Heart left ventricle (tissue), 16 donors: ENCODE data around the gene ADGRE1. TPM values are rescaled to one million over a fixed set of nuclear protein-coding genes. Genes with fewer than 3 reads are reported as not detected.

Experiments
- ATAC-seq, 4 donors: fragments of 200-7000 bp; cut with Tn5 transposase; one replicate each; pipeline ENCODE4 v1.9.1; 2020 to 2022; ENCODE audit warnings: moderate library complexity in 4 of 4, mild to moderate bottlenecking in 3 of 4, moderate number of reproducible peaks in 1 of 4
- DNase-seq, 5 donors: peaks; one replicate each; pipeline ENCODE4 v3.0.0-alpha.2; 2020
- H3K27ac ChIP-seq, 12 donors: fragments of 200-600 bp; sonication (generic) in 4 of 12; one replicate each; pipeline versions ENCODE4 v1.5.0 to v1.8.0; 2016 to 2022; ENCODE audit warnings: mild to moderate bottlenecking in 2 of 12
- H3K27me3 ChIP-seq, 9 donors: fragments of 200-600 bp; sonication (generic) in 2 of 9; one replicate each; pipeline versions ENCODE4 v1.5.1 to v1.8.0; 2016 to 2022; ENCODE audit warnings: mild to moderate bottlenecking in 3 of 9
- H3K36me3 ChIP-seq, 9 donors: fragments of 200-600 bp; sonication (generic) in 2 of 9; one replicate each; pipeline versions ENCODE4 v1.5.0 to v1.8.0; 2018 to 2022; ENCODE audit warnings: mild to moderate bottlenecking in 2 of 9
- H3K4me1 ChIP-seq, 12 donors: fragments of 200-600 bp; sonication (generic) in 4 of 12; one replicate each; pipeline versions ENCODE4 v1.5.0 to v1.8.0; 2016 to 2022; ENCODE audit warnings: mild to moderate bottlenecking in 3 of 12
- H3K4me3 ChIP-seq, 12 donors: fragments of 200-600 bp; sonication (generic) in 4 of 12; one replicate each; pipeline versions ENCODE4 v1.5.0 to v1.8.0; 2017 to 2022; ENCODE audit warnings: mild to moderate bottlenecking in 9 of 12, moderate library complexity in 4 of 12
- H3K9me3 ChIP-seq, 12 donors: fragments of 200-600 bp; sonication (generic) in 4 of 12; one replicate each; pipeline versions ENCODE4 v1.5.0 to v1.8.0; 2016 to 2022; ENCODE audit warnings: mild to moderate bottlenecking in 1 of 12
- POLR2A ChIP-seq, 2 donors: fragments of 450-650 bp; IDR thresholded peaks; one replicate each; pipeline ENCODE4 v1.6.1; 2017; ENCODE audit warnings: antibody characterized with exemption in 2 of 2, mild to moderate bottlenecking in 2 of 2, moderate library complexity in 2 of 2
- WGBS, 4 donors: extraction: QIAGEN DNeasy Blood & Tissue Kit in 2 of 4; methylation state at CpG; one replicate each; pipeline versions ENCODE4 v1.1.5 to v1.1.7; 2013 to 2018; 5-methylcytosine and 5-hydroxymethylcytosine counted together
- intact Hi-C, 10 donors: fragments of 100-400 bp; cut with DNase I; formaldehyde crosslinking; loops; one replicate each; pipeline versions ENCODE4 v1.11.1 to v1.14.2; 2022
- polyA plus RNA-seq, 2 donors: library from polyadenylated mRNA; stranded (reverse); fragments of 200-250 nt; gene quantifications; one replicate each; pipeline ENCODE4 v1.2.3, GENCODE V29; 2013
- total RNA-seq, 9 donors: library from RNA; depleted of rRNA in 2 of 9; stranded (reverse); fragments of >200 nt in 2 of 9; fragmentation: NEBNext Ultra II Directional in 3 of 9; extraction: Animal tissue kit (Norgen Biotek cat#: 25700) in 3 of 9; gene quantifications; one replicate each; pipeline versions ENCODE4 v1.1.0 to v1.2.4, GENCODE V29; 2016 to 2023
- TF ChIP-seq, protein P1 (sequence below), 12 donors: fragments of 200-600 bp; sonication (generic) in 4 of 12; IDR thresholded peaks; one replicate each; pipeline versions ENCODE4 v1.5.0 to v1.8.0; 2018 to 2022; ENCODE audit warnings: antibody characterized with exemption in 12 of 12, mild to moderate bottlenecking in 5 of 12
- donor health status: ischemic (EF 13 %, LVEDD 7.1; RV severe dilation, severe dysfunction).
- donor health status: healthy with polysubstance abuse.
- donor health status: DM: no; HTN: yes; CAD: no.
- donor health status: DM: no; HTN: no; CAD: no.
- donor health status: ischemic (EF 25% LVEDD 6.9; RV normal size, moderate dysfunction).
- donor health status: ischemic (EF 25% LVEDD 5.7; RV mildly dilated, moderate dysfunction).
- donor health status: healthy.
- donor health status: DM: yes; HTN: yes; CAD: no.
- donor health status: ischemic (EF 35%, LVEDD 5.7; RV mildly dilated, moderate dysfunction).
- donor health status: nonischemic (EF 11% LVEDD 7.7; RV severe dilation, severe dysfunction).
- donor health status: DM: yes; HTN: yes; CAD: no.
- donor health status: PGD.
- donor health status: ischemic (EF 29% LVEDD 5.4; RV normal size, mild dysfunction).
- donor health status: nonischemic (EF 23%, LVEDD 6.1; RV moderate dilation, normal function).

The ADGRE1 gene
- total and polyA plus RNA-seq, 11 donors, result 0.12 to 6.4 (median 0.20) TPM; not detected in 6

DNA sequence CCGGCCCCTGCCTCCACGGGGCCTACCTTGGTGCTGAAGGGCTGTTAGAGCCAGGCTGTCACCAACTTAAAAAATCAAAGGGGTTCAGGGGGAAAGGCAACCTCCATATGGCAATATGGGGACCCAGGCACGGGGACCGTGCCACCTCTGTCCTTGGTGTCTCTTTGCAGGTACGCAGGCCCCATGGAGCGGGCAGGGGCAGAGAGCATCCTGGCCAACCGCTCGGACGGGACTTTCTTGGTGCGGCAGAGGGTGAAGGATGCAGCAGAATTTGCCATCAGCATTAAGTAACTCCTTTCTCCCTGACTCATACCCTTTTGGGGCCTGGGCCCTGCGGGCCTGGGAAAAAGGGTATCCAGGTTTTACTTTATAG is 39.6 kb upstream of the ADGRE1 start:
- DNase-seq, result no peak
- H3K4me1 ChIP-seq, result peaks cover 0 to 8% (median 0%) of the 10 kb centered on the region in 12 donors
- H3K9me3 ChIP-seq, result no peaks in the 10 kb centered on the region
- WGBS, 4 donors, result 91 to 95% (median 93%) methylated on average over 10 to 11 of the region's 11 CpGs
- intact Hi-C loops, result no loop called here
- H3K27me3 ChIP-seq, result peaks cover 0 to 6% (median 0%) of the 10 kb centered on the region in 9 donors
- H3K4me3 ChIP-seq, result no peak overlapping the region
- no peak for ATAC-seq
- no peak overlapping the region for H3K27ac ChIP-seq
- TF ChIP-seq, protein P1, sequence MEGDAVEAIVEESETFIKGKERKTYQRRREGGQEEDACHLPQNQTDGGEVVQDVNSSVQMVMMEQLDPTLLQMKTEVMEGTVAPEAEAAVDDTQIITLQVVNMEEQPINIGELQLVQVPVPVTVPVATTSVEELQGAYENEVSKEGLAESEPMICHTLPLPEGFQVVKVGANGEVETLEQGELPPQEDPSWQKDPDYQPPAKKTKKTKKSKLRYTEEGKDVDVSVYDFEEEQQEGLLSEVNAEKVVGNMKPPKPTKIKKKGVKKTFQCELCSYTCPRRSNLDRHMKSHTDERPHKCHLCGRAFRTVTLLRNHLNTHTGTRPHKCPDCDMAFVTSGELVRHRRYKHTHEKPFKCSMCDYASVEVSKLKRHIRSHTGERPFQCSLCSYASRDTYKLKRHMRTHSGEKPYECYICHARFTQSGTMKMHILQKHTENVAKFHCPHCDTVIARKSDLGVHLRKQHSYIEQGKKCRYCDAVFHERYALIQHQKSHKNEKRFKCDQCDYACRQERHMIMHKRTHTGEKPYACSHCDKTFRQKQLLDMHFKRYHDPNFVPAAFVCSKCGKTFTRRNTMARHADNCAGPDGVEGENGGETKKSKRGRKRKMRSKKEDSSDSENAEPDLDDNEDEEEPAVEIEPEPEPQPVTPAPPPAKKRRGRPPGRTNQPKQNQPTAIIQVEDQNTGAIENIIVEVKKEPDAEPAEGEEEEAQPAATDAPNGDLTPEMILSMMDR (IDR thresholded peaks at IDR 0.05), result no peak
- no peak for TF ChIP-seq POLR2A (IDR thresholded peaks at IDR 0.05)
- H3K36me3 ChIP-seq, result peaks cover 0 to 43% (median 0%) of the 10 kb centered on the region in 9 donors

- Histone ChIP-seq H3K4me1 (peaks cover 0 to 8% (median 0%) of the 10 kb centered on the region in 12 donors), H3K27me3 (peaks cover 0 to 10% (median 0%) of the 10 kb centered on the region in 9 donors), H3K36me3 (peaks cover 0 to 55% (median 0%) of the 10 kb centered on the region in 9 donors), H3K4me3 (no peak overlapping the region), H3K9me3 (no peaks in the 10 kb centered on the region), H3K27ac (no peak overlapping the region)
- TF ChIP-seq, protein P1 (IDR thresholded peaks at IDR 0.05), result no peak
- no peak for TF ChIP-seq POLR2A (IDR thresholded peaks at IDR 0.05)
- intact Hi-C loops, result no loop called here
- WGBS, 4 donors, result 79 to 84% (median 82%) methylated on average over 3 of the region's 3 CpGs
- no peak for DNase-seq
- no peak for ATAC-seq
These were observed 38.4 kb upstream of the ADGRE1 start for GRCh38 chr19:6848986-6849385.

DNA sequence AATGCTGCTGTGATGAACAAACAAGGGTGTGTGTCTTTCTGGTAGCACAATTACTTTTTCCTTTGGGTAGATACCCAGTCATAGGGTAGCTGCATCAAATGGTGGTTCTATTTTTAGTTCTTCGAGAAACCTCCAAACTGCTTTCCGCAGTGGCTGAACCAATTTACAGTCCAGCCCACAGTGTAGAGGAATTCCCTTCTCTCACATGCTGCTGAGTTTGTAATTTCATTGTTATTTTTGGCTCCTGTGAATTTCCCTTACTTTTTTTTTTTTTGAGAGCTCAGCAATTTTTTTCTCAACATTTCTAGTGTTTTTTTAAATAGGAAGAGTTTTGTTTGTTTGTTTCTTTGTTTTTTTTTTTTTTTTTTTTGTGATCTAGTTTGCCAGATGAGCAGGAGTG is 37.5 kb upstream of the ADGRE1 start:
- ATAC-seq (no peak), DNase-seq (no peak)
- Histone ChIP-seq H3K27ac (no peak overlapping the region), H3K36me3 (peaks cover 0 to 59% (median 0%) of the 10 kb centered on the region in 9 donors), H3K4me3 (no peak overlapping the region), H3K9me3 (no peaks in the 10 kb centered on the region), H3K4me1 (peaks cover 0 to 8% (median 0%) of the 10 kb centered on the region in 12 donors), H3K27me3 (peaks cover 0 to 19% (median 0%) of the 10 kb centered on the region in 9 donors)
- 32 to 53% (median 42%) methylated on average over 2 of the region's 2 CpGs for WGBS, 4 donors
- TF ChIP-seq, protein P1 (IDR thresholded peaks at IDR 0.05), result no peak
- TF ChIP-seq POLR2A (IDR thresholded peaks at IDR 0.05), result no peak
- intact Hi-C loops, result no loop called here

- TF ChIP-seq POLR2A (IDR thresholded peaks at IDR 0.05), result no peak
- TF ChIP-seq, protein P1 (IDR thresholded peaks at IDR 0.05), result no peak
These were observed 36.0 kb upstream of the ADGRE1 start for GRCh38 chr19:6851359-6851758.

More at GRCh38 chr19:6851359-6851758, 36.0 kb upstream of the ADGRE1 start:
- no peak for DNase-seq
- ATAC-seq, result no peak
- H3K4me3 ChIP-seq, result no peak overlapping the region
- intact Hi-C loops, result no loop called here
- WGBS, 4 donors, result 33 to 67% (median 52%) methylated on average over 1 of the region's 1 CpG
- peaks cover 0 to 8% (median 0%) of the 10 kb centered on the region in 12 donors for H3K4me1 ChIP-seq
- H3K27ac ChIP-seq, result no peak overlapping the region
- peaks cover 0 to 20% (median 0%) of the 10 kb centered on the region in 9 donors for H3K27me3 ChIP-seq
- H3K36me3 ChIP-seq, result peaks cover 0 to 71% (median 0%) of the 10 kb centered on the region in 9 donors
- no peaks in the 10 kb centered on the region for H3K9me3 ChIP-seq
